HepG2 (cell line): ENCODE data around the gene C2orf42. TPM values are rescaled to one million over a fixed set of nuclear protein-coding genes. Genes with fewer than 3 reads are reported as not detected.

Experiments used
- FOXC1 ChIP-seq: sonication (generic); formaldehyde crosslinking; IDR thresholded peaks from 2 replicates; pipeline ENCODE4 v1.8.0; 2022; ENCODE audit warnings: mild to moderate bottlenecking, missing genetic modification reagents, borderline replicate concordance
- NR2F1 ChIP-seq, 2 experiments: fragments of 450-650 bp in 1 of 2; formaldehyde crosslinking in 1 of 2; IDR thresholded peaks; 2 replicates each; pipeline versions ENCODE4 v1.5.0 to v1.6.1; 2016 to 2020; ENCODE audit warnings: mild to moderate bottlenecking in 1 of 2, missing compliant biosample characterization in 1 of 2, missing genetic modification reagents in 1 of 2, moderate library complexity in 1 of 2
- PHF21A ChIP-seq: sonication (generic); formaldehyde crosslinking; IDR thresholded peaks from 2 replicates; pipeline ENCODE4 v1.5.0; 2020; ENCODE audit warnings: mild to moderate bottlenecking, missing genetic modification reagents
- PPARG ChIP-seq: conservative IDR thresholded peaks from 2 replicates; pipeline ENCODE4 v1.6.1; 2016; ENCODE audit warnings: missing biosample characterization, missing genetic modification reagents
- SETDB1 ChIP-seq: sonication (generic); formaldehyde crosslinking; IDR thresholded peaks from 2 replicates; pipeline ENCODE4 v1.5.1; 2020; ENCODE audit warnings: missing genetic modification reagents, mild to moderate bottlenecking, borderline replicate concordance
- TFDP1 ChIP-seq: IDR thresholded peaks from 2 replicates; pipeline ENCODE4 v1.6.1; 2016; ENCODE audit warnings: missing compliant biosample characterization, missing genetic modification reagents, borderline replicate concordance
- TOPORS ChIP-seq: sonication (generic); formaldehyde crosslinking; IDR thresholded peaks from 2 replicates; pipeline ENCODE4 v1.8.0; 2023; ENCODE audit warnings: mild to moderate bottlenecking, missing genetic modification reagents
- ZFP82 ChIP-seq: sonication (generic); formaldehyde crosslinking; IDR thresholded peaks from 2 replicates; pipeline ENCODE4 v1.5.1; 2020; ENCODE audit warnings: mild to moderate bottlenecking, missing genetic modification reagents, borderline replicate concordance
- ZNF562 ChIP-seq: sonication (generic); formaldehyde crosslinking; IDR thresholded peaks from 2 replicates; pipeline ENCODE4 v1.8.0; 2022; ENCODE audit warnings: missing genetic modification reagents, borderline replicate concordance
- ZNF652 ChIP-seq: IDR thresholded peaks from 2 replicates; pipeline ENCODE4 v1.6.1; 2016; ENCODE audit warnings: low read depth, borderline replicate concordance
- ZNF687 ChIP-seq: sonication (generic); formaldehyde crosslinking; IDR thresholded peaks from 2 replicates; pipeline ENCODE4 v1.5.1; 2020; ENCODE audit warnings: mild to moderate bottlenecking, missing genetic modification reagents, moderate library complexity
- ZNF761 ChIP-seq: sonication (generic); formaldehyde crosslinking; conservative IDR thresholded peaks from 2 replicates; pipeline ENCODE4 v1.4.0; 2020; ENCODE audit warnings: mild to moderate bottlenecking, missing genetic modification reagents
- ZNF839 ChIP-seq: sonication (generic); formaldehyde crosslinking; IDR thresholded peaks from 2 replicates; pipeline ENCODE4 v1.4.0; 2020; ENCODE audit warnings: missing genetic modification reagents, mild to moderate bottlenecking, borderline replicate concordance
- polyA plus RNA-seq, 8 experiments: library from polyadenylated mRNA; depleted of rRNA in 3 of 8; stranded (reverse) in 7 of 8; unstranded in 1 of 8; fragments of >200 nt; fragmentation: Illumina TruSeq in 4 of 8; extraction: Trizol in 4 of 8; gene quantifications; 2 replicates each; pipeline versions ENCODE4 v1.2.1 to v1.2.3, GENCODE V29; 2011 to 2016; ENCODE audit warnings: low read depth in 4 of 8, missing spikeins in 1 of 8, mixed read lengths in 1 of 8; ENCODE audit not compliant: insufficient read depth in 1 of 8
- total RNA-seq, 5 experiments: library from RNA; depleted of rRNA; stranded (reverse); fragments of >200 nt; fragmentation: Illumina TruSeq; extraction: Trizol; gene quantifications; 2 replicates each; pipeline ENCODE4 v1.2.3, GENCODE V29; 2016; ENCODE audit warnings: low read depth in 1 of 5
- TF ChIP-seq, protein P1 (sequence below): sonication (generic); formaldehyde crosslinking; IDR thresholded peaks from 2 replicates; pipeline ENCODE4 v1.5.0; 2020; ENCODE audit warnings: mild to moderate bottlenecking, missing genetic modification reagents
- TF ChIP-seq, protein P2 (sequence below): sonication (generic); formaldehyde crosslinking; IDR thresholded peaks from 2 replicates; pipeline ENCODE4 v1.4.0; 2020; ENCODE audit warnings: missing genetic modification reagents

C2orf42 gene
- total and polyA plus RNA-seq, 2 of the 13 experiments (the other 11 are each of a cell fraction or from before 2014, with no cell fraction given) = 9.3 to 9.9 TPM

- TF ChIP-seq TFDP1 (CRISPR knock-in tag) (peak; percentile 23; the same call in 1 of the 2 replicates), FOXC1 (CRISPR knock-in tag) (peak; percentile 11; the same call in 1 of the 2 replicates), PPARG (CRISPR knock-in tag) (0 out of 2 replicates have a peak, but pooled peaks have one; percentile 6), ZNF687 (CRISPR knock-in tag) (no peak), ZNF652 (no peak), PHF21A (CRISPR knock-in tag) (no peak; the same call in 1 of the 2 replicates), TOPORS (no peak), SETDB1 (no peak), NR2F1 (CRISPR knock-in tag; IDR thresholded peaks at IDR 0.05) (no peak), ZNF761 (CRISPR knock-in tag) (no peak), ZFP82 (CRISPR knock-in tag) (no peak), ZNF839 (CRISPR knock-in tag) (no peak), ZNF562 (CRISPR knock-in tag) (no peak)
- TF ChIP-seq, protein P1, sequence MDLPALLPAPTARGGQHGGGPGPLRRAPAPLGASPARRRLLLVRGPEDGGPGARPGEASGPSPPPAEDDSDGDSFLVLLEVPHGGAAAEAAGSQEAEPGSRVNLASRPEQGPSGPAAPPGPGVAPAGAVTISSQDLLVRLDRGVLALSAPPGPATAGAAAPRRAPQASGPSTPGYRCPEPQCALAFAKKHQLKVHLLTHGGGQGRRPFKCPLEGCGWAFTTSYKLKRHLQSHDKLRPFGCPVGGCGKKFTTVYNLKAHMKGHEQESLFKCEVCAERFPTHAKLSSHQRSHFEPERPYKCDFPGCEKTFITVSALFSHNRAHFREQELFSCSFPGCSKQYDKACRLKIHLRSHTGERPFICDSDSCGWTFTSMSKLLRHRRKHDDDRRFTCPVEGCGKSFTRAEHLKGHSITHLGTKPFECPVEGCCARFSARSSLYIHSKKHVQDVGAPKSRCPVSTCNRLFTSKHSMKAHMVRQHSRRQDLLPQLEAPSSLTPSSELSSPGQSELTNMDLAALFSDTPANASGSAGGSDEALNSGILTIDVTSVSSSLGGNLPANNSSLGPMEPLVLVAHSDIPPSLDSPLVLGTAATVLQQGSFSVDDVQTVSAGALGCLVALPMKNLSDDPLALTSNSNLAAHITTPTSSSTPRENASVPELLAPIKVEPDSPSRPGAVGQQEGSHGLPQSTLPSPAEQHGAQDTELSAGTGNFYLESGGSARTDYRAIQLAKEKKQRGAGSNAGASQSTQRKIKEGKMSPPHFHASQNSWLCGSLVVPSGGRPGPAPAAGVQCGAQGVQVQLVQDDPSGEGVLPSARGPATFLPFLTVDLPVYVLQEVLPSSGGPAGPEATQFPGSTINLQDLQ (CRISPR knock-in tag) = no peak
- TF ChIP-seq, protein P2, sequence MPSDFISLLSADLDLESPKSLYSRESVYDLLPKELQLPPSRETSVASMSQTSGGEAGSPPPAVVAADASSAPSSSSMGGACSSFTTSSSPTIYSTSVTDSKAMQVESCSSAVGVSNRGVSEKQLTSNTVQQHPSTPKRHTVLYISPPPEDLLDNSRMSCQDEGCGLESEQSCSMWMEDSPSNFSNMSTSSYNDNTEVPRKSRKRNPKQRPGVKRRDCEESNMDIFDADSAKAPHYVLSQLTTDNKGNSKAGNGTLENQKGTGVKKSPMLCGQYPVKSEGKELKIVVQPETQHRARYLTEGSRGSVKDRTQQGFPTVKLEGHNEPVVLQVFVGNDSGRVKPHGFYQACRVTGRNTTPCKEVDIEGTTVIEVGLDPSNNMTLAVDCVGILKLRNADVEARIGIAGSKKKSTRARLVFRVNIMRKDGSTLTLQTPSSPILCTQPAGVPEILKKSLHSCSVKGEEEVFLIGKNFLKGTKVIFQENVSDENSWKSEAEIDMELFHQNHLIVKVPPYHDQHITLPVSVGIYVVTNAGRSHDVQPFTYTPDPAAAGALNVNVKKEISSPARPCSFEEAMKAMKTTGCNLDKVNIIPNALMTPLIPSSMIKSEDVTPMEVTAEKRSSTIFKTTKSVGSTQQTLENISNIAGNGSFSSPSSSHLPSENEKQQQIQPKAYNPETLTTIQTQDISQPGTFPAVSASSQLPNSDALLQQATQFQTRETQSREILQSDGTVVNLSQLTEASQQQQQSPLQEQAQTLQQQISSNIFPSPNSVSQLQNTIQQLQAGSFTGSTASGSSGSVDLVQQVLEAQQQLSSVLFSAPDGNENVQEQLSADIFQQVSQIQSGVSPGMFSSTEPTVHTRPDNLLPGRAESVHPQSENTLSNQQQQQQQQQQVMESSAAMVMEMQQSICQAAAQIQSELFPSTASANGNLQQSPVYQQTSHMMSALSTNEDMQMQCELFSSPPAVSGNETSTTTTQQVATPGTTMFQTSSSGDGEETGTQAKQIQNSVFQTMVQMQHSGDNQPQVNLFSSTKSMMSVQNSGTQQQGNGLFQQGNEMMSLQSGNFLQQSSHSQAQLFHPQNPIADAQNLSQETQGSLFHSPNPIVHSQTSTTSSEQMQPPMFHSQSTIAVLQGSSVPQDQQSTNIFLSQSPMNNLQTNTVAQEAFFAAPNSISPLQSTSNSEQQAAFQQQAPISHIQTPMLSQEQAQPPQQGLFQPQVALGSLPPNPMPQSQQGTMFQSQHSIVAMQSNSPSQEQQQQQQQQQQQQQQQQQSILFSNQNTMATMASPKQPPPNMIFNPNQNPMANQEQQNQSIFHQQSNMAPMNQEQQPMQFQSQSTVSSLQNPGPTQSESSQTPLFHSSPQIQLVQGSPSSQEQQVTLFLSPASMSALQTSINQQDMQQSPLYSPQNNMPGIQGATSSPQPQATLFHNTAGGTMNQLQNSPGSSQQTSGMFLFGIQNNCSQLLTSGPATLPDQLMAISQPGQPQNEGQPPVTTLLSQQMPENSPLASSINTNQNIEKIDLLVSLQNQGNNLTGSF (CRISPR knock-in tag) = no peak
These were observed 49.5 kb downstream of the C2orf42 start (continued) for GRCh38 chr2:70141212-70141901.
